CD14-positive monocyte (primary cell): ENCODE data around the gene MYO5C. TPM values are rescaled to one million over a fixed set of nuclear protein-coding genes. Genes with fewer than 3 reads are reported as not detected.
A peak's percentile ranks its signal among the peaks of the same experiment; 100 is the strongest.

Experiments
- DNase-seq, 3 donors: peaks; one replicate each; pipeline ENCODE4 v3.0.0-alpha.2; 2011 to 2022
- H2AFZ ChIP-seq: 2 replicates; pipeline ENCODE4 v1.6.0; 2012; ENCODE audit warnings: mild to moderate bottlenecking, low read depth, low read length, inconsistent platforms; ENCODE audit not compliant: insufficient read depth, poor library complexity, severe bottlenecking
- H3K27ac ChIP-seq, 2 donors: 1 replicate in 1 of 2; 2 replicates in 1 of 2; pipeline ENCODE4 v1.5.1; 2012 to 2013; ENCODE audit warnings: low read length in 2 of 2, control low read depth in 1 of 2, inconsistent platforms in 1 of 2, low read depth in 1 of 2, mild to moderate bottlenecking in 1 of 2
- H3K27me3 ChIP-seq, 2 donors: one replicate each; pipeline versions ENCODE4 v1.6.0 to v1.6.1; 2011 to 2013; ENCODE audit warnings: low read length in 2 of 2; ENCODE audit not compliant: control insufficient read depth in 2 of 2, insufficient read depth in 2 of 2
- H3K36me3 ChIP-seq, 2 donors: replicated peaks in 1 of 2; 1 replicate in 1 of 2; 2 replicates in 1 of 2; pipeline versions ENCODE4 v1.5.1 to v1.6.1; 2012 to 2013; ENCODE audit warnings: low read length in 2 of 2, control low read depth in 1 of 2, inconsistent platforms in 1 of 2, mild to moderate bottlenecking in 1 of 2; ENCODE audit not compliant: insufficient read depth in 2 of 2, control insufficient read depth in 1 of 2
- H3K4me1 ChIP-seq, 2 donors: 1 replicate in 1 of 2; 2 replicates in 1 of 2; pipeline versions ENCODE4 v1.5.1 to v1.6.1; 2012 to 2013; ENCODE audit warnings: low read length in 2 of 2, control low read depth in 1 of 2, inconsistent platforms in 1 of 2, mild to moderate bottlenecking in 1 of 2, moderate library complexity in 1 of 2; ENCODE audit not compliant: insufficient read depth in 2 of 2, control insufficient read depth in 1 of 2
- H3K4me2 ChIP-seq: replicated peaks from 2 replicates; pipeline ENCODE3; 2012; ENCODE audit warnings: low read length, moderate library complexity, mild to moderate bottlenecking; ENCODE audit not compliant: poor library complexity, severe bottlenecking; ENCODE audit errors: extremely low read depth
- H3K4me3 ChIP-seq, 3 experiments: fragments of 200-600 bp in 1 of 3; sonication (generic) in 1 of 3; replicated peaks in 1 of 3; 1 replicate in 2 of 3; 2 replicates in 1 of 3; pipeline ENCODE4 v1.5.1; 2011 to 2013; ENCODE audit warnings: low read length in 3 of 3, mild to moderate bottlenecking in 3 of 3, control low read depth in 2 of 3, low read depth in 2 of 3, inconsistent platforms in 1 of 3, moderate library complexity in 1 of 3
- H3K79me2 ChIP-seq: 2 replicates; pipeline ENCODE4 v1.6.0; 2012; ENCODE audit warnings: mild to moderate bottlenecking, control low read depth, inconsistent platforms, low read length, moderate library complexity; ENCODE audit not compliant: insufficient read depth
- H3K9ac ChIP-seq: 2 replicates; pipeline ENCODE4 v1.6.0; 2017; ENCODE audit warnings: low read length, mild to moderate bottlenecking; ENCODE audit not compliant: insufficient read depth, poor library complexity, severe bottlenecking
- H3K9me3 ChIP-seq, 2 donors: replicated peaks in 1 of 2; 1 replicate in 1 of 2; 2 replicates in 1 of 2; pipeline versions ENCODE4 v1.5.1 to v1.6.1; 2012 to 2013; ENCODE audit warnings: low read length in 2 of 2, control low read depth in 1 of 2; ENCODE audit not compliant: control insufficient read depth in 1 of 2, insufficient read depth in 1 of 2
- H4K20me1 ChIP-seq: 2 replicates; pipeline ENCODE4 v1.6.0; 2012; ENCODE audit warnings: mild to moderate bottlenecking, low read length, control low read depth, moderate library complexity; ENCODE audit not compliant: insufficient read depth
- H3K27ac Mint-ChIP-seq, 7 donors: one replicate each; pipeline ENCODE4 v1.8.0; 2020; ENCODE audit warnings: mild to moderate bottlenecking in 7 of 7, mixed read lengths in 7 of 7, moderate library complexity in 6 of 7, inconsistent platforms in 2 of 7
- H3K27me3 Mint-ChIP-seq, 3 donors: one replicate each; pipeline ENCODE4 v1.8.0; 2021 to 2022; ENCODE audit warnings: low read depth in 3 of 3, mild to moderate bottlenecking in 3 of 3, mixed read lengths in 3 of 3, moderate library complexity in 3 of 3, inconsistent platforms in 1 of 3
- H3K36me3 Mint-ChIP-seq, 2 donors: one replicate each; pipeline ENCODE4 v1.8.0; 2020; ENCODE audit warnings: mixed read lengths in 2 of 2, inconsistent platforms in 1 of 2, mild to moderate bottlenecking in 1 of 2
- H3K4me1 Mint-ChIP-seq: one replicate; pipeline ENCODE4 v1.8.0; 2020; ENCODE audit warnings: mild to moderate bottlenecking, mixed read lengths
- H3K4me3 Mint-ChIP-seq, 2 donors: one replicate each; pipeline ENCODE4 v1.8.0; 2020; ENCODE audit warnings: mild to moderate bottlenecking in 2 of 2, mixed read lengths in 2 of 2, moderate library complexity in 1 of 2
- H3K9me3 Mint-ChIP-seq, 7 donors: one replicate each; pipeline ENCODE4 v1.8.0; 2020 to 2022; ENCODE audit warnings: mixed read lengths in 7 of 7, mild to moderate bottlenecking in 6 of 7, moderate library complexity in 6 of 7, inconsistent platforms in 2 of 7
- CTCF ChIP-seq: fragments of 200-600 bp; IDR thresholded peaks from one replicate; pipeline ENCODE4 v1.8.0; 2022; ENCODE audit warnings: antibody characterized with exemption, mild to moderate bottlenecking
- WGBS: methylation state at CpG from one replicate; pipeline ENCODE4 v1.1.5; 2013; ENCODE audit warnings: missing lambda C conversion rate; ENCODE audit not compliant: insufficient coverage; 5-methylcytosine and 5-hydroxymethylcytosine counted together
- intact Hi-C, 2 donors: fragments of 100-400 bp; cut with micrococcal nuclease; formaldehyde crosslinking; loops; one replicate each; pipeline versions ENCODE4 v1.15.0 to v1.15.1; 2023
- polyA plus RNA-seq, 3 donors: library from polyadenylated mRNA; depleted of rRNA in 1 of 3; unstranded in 2 of 3; stranded (reverse) in 1 of 3; fragments of 300-500 nt in 2 of 3; fragments of >200 nt in 1 of 3; fragmentation: Illumina TruSeq in 2 of 3; gene quantifications; 1 replicate in 2 of 3; 2 replicates in 1 of 3; pipeline ENCODE4 v1.2.3, GENCODE V29; 2012 to 2021

MYO5C gene
- polyA plus RNA-seq, 3 donors: 0.20 TPM; not detected in 2

DNA sequence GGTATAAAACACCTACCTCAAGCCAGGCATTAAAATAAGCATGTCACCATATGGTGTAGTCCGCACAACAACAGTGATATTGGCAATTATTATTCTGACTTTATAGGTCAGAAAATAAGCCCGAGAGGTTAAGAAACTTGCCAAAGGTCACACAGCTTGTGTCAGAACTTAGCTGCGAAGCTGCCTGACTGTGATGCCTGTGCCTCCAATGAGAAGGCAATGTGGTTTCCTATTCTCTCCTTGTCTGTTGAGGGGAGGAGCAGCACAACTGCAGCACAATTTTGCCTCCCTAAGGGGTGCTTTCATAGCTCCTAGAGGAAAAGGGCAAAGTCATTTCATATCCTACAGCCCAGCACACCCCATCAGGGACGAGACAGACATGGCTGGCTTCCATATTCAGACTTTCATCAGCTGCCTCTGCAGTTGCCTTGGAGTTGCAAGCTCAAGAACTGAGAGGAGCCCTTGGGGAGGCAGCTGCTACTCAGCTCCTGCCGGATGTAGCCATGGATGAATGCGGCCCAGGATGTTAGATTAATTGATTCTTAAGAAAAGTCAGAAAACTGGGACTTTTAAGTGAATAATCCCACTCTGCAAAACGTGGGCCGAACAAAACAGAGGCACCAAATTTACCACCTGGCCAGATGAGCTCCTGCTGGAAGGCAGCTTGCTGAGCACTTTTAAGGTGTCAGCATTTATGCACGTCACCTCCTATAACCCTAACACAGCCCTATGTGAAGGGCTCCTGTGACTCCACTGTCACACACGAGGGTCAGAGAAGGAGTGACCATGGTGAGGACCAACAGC, 38.5 kb downstream of the MYO5C start:
- Histone ChIP-seq H3K79me2 (no peaks in the 10 kb centered on the region), H3K27ac (no peak overlapping the region), H3K4me3 (no peak overlapping the region), H3K27me3 (no peaks in the 10 kb centered on the region), H3K4me2 (no peak overlapping the region), H4K20me1 (no peaks in the 10 kb centered on the region), H3K36me3 (no peaks in the 10 kb centered on the region), H3K4me1 (peaks cover 24 to 37% of the 10 kb centered on the region in 2 donors), H3K9me3 (no peaks in the 10 kb centered on the region), H2AFZ (no peak overlapping the region), H3K9ac (no peak overlapping the region)
- DNase-seq: no peak
- intact Hi-C loops: loop anchor here (1.0 to 5.0 kb wide), 2 partner anchors 478 to 480 kb away; no protein-coding TSS in a partner anchor
- Mint-ChIP-seq H3K27ac (no peak overlapping the region), H3K9me3 (peaks cover 0 to 2% (median 0%) of the 10 kb centered on the region in 7 donors), H3K4me1 (peaks cover 29% of the 10 kb centered on the region), H3K4me3 (no peak overlapping the region), H3K36me3 (no peaks in the 10 kb centered on the region), H3K27me3 (peaks cover 0 to 4% (median 1%) of the 10 kb centered on the region in 3 donors)
- whole genome bisulfite sequencing: 87% methylated on average over 10 of the region's 10 CpGs
- no peak for TF ChIP-seq CTCF

- no peaks in the 10 kb centered on the region for H3K9me3 ChIP-seq
- no peak overlapping the region for H3K4me3 ChIP-seq
- no CpG with 5 or more reads among the region's 10 CpGs for WGBS
- peak overlapping the region in 1 of 7 donors; percentile 8 for H3K27ac Mint-ChIP-seq
- H3K36me3 Mint-ChIP-seq: no peaks in the 10 kb centered on the region
- H4K20me1 ChIP-seq: no peaks in the 10 kb centered on the region
- peaks cover 0 to 4% (median 1%) of the 10 kb centered on the region in 3 donors for H3K27me3 Mint-ChIP-seq
- H3K9ac ChIP-seq: no peak overlapping the region
- no peaks in the 10 kb centered on the region for H3K36me3 ChIP-seq
- peaks cover 0 to 2% (median 0%) of the 10 kb centered on the region in 7 donors for H3K9me3 Mint-ChIP-seq
- H3K4me1 Mint-ChIP-seq: peaks cover 21% of the 10 kb centered on the region
- H2AFZ ChIP-seq: no peak overlapping the region
- TF ChIP-seq CTCF: peak; percentile 67
- H3K4me2 ChIP-seq: peak overlapping the region; percentile 23
- H3K27me3 ChIP-seq: no peaks in the 10 kb centered on the region
- no peaks in the 10 kb centered on the region for H3K79me2 ChIP-seq
- intact Hi-C loops: loop anchor here (1.0 to 5.0 kb wide), 2 partner anchors 479 to 481 kb away; no protein-coding TSS in a partner anchor
- peaks cover 16 to 29% of the 10 kb centered on the region in 2 donors for H3K4me1 ChIP-seq
- peak overlapping the region; percentile 14 to 69 for H3K4me3 Mint-ChIP-seq
- H3K27ac ChIP-seq: no peak overlapping the region
- peak; percentile 57 to 69 (median 67) for DNase-seq
Measured at GRCh38 chr15:52256366-52256765, 39.2 kb downstream of the MYO5C start.
